Measurements from ENCODE around the gene TP63. TPM values are rescaled to one million over a fixed set of nuclear protein-coding genes. Genes with fewer than 3 reads are reported as not detected.

Gene TP63
- polyA plus RNA-seq, 3 donors = not detected

DNA sequence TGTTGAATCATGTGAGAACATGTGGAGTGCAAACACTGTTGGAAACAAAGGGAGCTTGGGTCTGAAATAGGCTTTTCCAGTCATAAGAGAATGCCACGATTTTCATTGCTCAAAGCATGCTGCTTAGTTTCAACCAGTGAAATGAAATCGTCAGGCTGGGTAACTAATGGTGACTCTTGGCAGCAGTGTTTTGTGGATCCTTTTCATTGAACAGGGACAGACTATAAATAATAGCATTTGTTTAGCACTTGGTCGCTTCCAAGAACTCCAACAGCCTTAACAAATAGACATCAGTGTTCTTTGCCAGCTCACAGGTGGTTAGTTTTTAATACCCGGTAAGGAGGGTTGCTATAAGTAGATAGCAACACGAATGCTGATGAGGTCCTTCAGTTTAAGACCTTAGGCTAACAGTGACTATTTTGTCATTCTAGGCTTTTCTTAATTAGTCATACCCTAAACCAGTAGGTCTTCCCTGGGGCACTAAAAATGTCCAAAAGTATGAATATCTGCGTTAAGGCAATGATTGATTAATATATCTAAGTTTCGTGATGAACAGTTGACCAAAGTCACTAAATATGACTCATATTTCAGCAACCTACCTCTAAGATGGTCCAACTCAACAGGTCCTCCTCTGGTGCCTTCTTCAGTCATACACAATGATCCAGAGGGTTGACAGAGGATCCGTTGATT, 15.8 kb downstream of the TP63 start:
- Histone ChIP-seq H3K79me2 (ENCODE audit: insufficient read depth, low read length) (no peaks in the 10 kb centered on the region), H3K4me2 (replicated peaks; ENCODE audit: extremely low read depth, low read length, poor library complexity, severe bottlenecking) (no peak overlapping the region), H4K20me1 (ENCODE audit: insufficient read depth, low read length) (no peaks in the 10 kb centered on the region), H3K27me3 (ENCODE audit: control insufficient read depth in 2 of 2, insufficient read depth in 2 of 2, low read length in 2 of 2) (no peaks in the 10 kb centered on the region), H2AFZ (ENCODE audit: insufficient read depth, low read depth, low read length, poor library complexity, severe bottlenecking) (no peak overlapping the region), H3K9me3 (replicated peaks in 1 of 2; ENCODE audit: control insufficient read depth in 1 of 2, insufficient read depth in 1 of 2, low read length in 2 of 2) (peaks cover 0 to 4% of the 10 kb centered on the region in 2 donors), H3K4me3 (replicated peaks in 1 of 3; ENCODE audit: low read depth in 2 of 3, low read length in 3 of 3) (no peak overlapping the region), H3K9ac (ENCODE audit: insufficient read depth, low read length, poor library complexity, severe bottlenecking) (no peak overlapping the region), H3K27ac (ENCODE audit: low read depth in 1 of 2, low read length in 2 of 2) (no peak overlapping the region), H3K4me1 (ENCODE audit: control insufficient read depth in 1 of 2, insufficient read depth in 2 of 2, low read length in 2 of 2) (no peaks in the 10 kb centered on the region), H3K36me3 (replicated peaks in 1 of 2; ENCODE audit: control insufficient read depth in 1 of 2, insufficient read depth in 2 of 2, low read length in 2 of 2) (no peaks in the 10 kb centered on the region)
- DNase-seq = no peak
- Mint-ChIP-seq H3K27ac (no peak overlapping the region), H3K36me3 (no peaks in the 10 kb centered on the region), H3K4me1 (no peaks in the 10 kb centered on the region), H3K27me3 (ENCODE audit: low read depth in 3 of 3) (peaks cover 0 to 2% (median 0%) of the 10 kb centered on the region in 3 donors), H3K4me3 (no peak overlapping the region), H3K9me3 (peaks cover 0 to 11% (median 0%) of the 10 kb centered on the region in 7 donors)
- WGBS (ENCODE audit: insufficient coverage) = 83% methylated on average over 2 of the region's 8 CpGs
- TF ChIP-seq, protein P1, sequence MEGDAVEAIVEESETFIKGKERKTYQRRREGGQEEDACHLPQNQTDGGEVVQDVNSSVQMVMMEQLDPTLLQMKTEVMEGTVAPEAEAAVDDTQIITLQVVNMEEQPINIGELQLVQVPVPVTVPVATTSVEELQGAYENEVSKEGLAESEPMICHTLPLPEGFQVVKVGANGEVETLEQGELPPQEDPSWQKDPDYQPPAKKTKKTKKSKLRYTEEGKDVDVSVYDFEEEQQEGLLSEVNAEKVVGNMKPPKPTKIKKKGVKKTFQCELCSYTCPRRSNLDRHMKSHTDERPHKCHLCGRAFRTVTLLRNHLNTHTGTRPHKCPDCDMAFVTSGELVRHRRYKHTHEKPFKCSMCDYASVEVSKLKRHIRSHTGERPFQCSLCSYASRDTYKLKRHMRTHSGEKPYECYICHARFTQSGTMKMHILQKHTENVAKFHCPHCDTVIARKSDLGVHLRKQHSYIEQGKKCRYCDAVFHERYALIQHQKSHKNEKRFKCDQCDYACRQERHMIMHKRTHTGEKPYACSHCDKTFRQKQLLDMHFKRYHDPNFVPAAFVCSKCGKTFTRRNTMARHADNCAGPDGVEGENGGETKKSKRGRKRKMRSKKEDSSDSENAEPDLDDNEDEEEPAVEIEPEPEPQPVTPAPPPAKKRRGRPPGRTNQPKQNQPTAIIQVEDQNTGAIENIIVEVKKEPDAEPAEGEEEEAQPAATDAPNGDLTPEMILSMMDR (IDR thresholded peaks at IDR 0.05) = no peak
- intact Hi-C loops (cut with micrococcal nuclease) = no loop called here

- peaks cover 0 to 18% (median 3%) of the 10 kb centered on the region in 7 donors for H3K9me3 Mint-ChIP-seq
- H3K27ac Mint-ChIP-seq = no peak overlapping the region
- H3K27me3 ChIP-seq (ENCODE audit: control insufficient read depth in 2 of 2, insufficient read depth in 2 of 2, low read length in 2 of 2) = no peaks in the 10 kb centered on the region
- H3K36me3 ChIP-seq (replicated peaks in 1 of 2; ENCODE audit: control insufficient read depth in 1 of 2, insufficient read depth in 2 of 2, low read length in 2 of 2) = no peaks in the 10 kb centered on the region
- H3K4me3 Mint-ChIP-seq = no peak overlapping the region
- no peaks in the 10 kb centered on the region for H4K20me1 ChIP-seq (ENCODE audit: insufficient read depth, low read length)
- DNase-seq = no peak
- no peak overlapping the region for H3K27ac ChIP-seq (ENCODE audit: low read depth in 1 of 2, low read length in 2 of 2)
- no peak overlapping the region for H3K9ac ChIP-seq (ENCODE audit: insufficient read depth, low read length, poor library complexity, severe bottlenecking)
- intact Hi-C loops (cut with micrococcal nuclease) = no loop called here
- H3K9me3 ChIP-seq (replicated peaks in 1 of 2; ENCODE audit: control insufficient read depth in 1 of 2, insufficient read depth in 1 of 2, low read length in 2 of 2) = peaks cover 0 to 6% of the 10 kb centered on the region in 2 donors
- peaks cover 0 to 8% of the 10 kb centered on the region in 2 donors for H3K4me1 ChIP-seq (ENCODE audit: control insufficient read depth in 1 of 2, insufficient read depth in 2 of 2, low read length in 2 of 2)
- no peak overlapping the region for H3K4me2 ChIP-seq (replicated peaks; ENCODE audit: extremely low read depth, low read length, poor library complexity, severe bottlenecking)
- no peaks in the 10 kb centered on the region for H3K79me2 ChIP-seq (ENCODE audit: insufficient read depth, low read length)
- no peak overlapping the region for H3K4me3 ChIP-seq (replicated peaks in 1 of 3; ENCODE audit: low read depth in 2 of 3, low read length in 3 of 3)
- peaks cover 3% of the 10 kb centered on the region for H3K4me1 Mint-ChIP-seq
- WGBS (ENCODE audit: insufficient coverage) = 67% methylated on average over 1 of the region's 1 CpG
- no peaks in the 10 kb centered on the region for H3K27me3 Mint-ChIP-seq (ENCODE audit: low read depth in 3 of 3)
- no peak overlapping the region for H2AFZ ChIP-seq (ENCODE audit: insufficient read depth, low read depth, low read length, poor library complexity, severe bottlenecking)
- TF ChIP-seq, protein P1 (IDR thresholded peaks at IDR 0.05) = no peak
- no peaks in the 10 kb centered on the region for H3K36me3 Mint-ChIP-seq
Measured at GRCh38 chr3:189652042-189652441, 20.9 kb downstream of the TP63 start.

Measured in CD14-positive monocyte (primary cell).